GF-D8 (cell line): ENCODE data around the gene ARL6IP4.

Experiments
- DNase-seq: peaks from one replicate; lab custom pipeline; 2025; lab: John Stamatoyannopoulos, UW

ARL6IP4 gene

GRCh38 chr12:122958198-122958888 lies 22.1 kb upstream of the ARL6IP4 start:
- DNase-seq: no peak

DNA sequence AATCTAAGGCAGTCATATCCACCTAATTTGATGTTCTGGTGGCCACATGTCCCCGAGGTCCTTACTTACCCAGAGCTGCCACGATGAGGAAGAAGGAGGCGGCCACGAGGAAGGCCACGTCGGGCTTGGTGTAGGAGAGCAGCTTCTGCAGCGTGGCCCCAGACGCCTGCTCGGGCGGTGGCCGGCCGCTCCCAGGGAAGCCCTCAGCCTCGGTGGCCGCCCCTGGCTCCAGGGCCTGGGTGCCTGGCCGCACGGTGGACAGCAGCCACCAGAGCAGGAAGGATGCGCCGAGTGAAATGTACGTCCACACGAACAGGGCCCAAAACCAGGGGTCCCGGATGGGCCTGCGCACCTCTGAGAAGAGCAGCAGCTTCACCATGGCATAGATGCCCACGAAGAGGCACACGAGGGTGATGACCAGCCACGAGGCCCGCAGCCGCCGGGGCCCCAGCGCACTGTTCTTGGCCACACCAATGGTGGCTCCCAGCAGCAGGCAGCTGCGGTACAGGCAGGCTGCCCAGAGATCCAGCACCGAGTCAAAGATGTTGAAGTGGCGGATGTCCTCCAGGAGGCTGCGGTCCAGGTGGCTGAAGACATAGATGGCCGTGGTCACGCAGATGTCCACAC lies 20.8 kb upstream of the ARL6IP4 start:
- DNase-seq: no peak

GRCh38 chr12:122960193-122960569 lies 20.3 kb upstream of the ARL6IP4 start:
- DNase-seq: no peak

GRCh38 chr12:122961531-122962329 lies 18.8 kb upstream of the ARL6IP4 start:
- DNase-seq: no peak

- DNase-seq: no peak
Measured at GRCh38 chr12:122963941-122964265, 16.6 kb upstream of the ARL6IP4 start.

DNA sequence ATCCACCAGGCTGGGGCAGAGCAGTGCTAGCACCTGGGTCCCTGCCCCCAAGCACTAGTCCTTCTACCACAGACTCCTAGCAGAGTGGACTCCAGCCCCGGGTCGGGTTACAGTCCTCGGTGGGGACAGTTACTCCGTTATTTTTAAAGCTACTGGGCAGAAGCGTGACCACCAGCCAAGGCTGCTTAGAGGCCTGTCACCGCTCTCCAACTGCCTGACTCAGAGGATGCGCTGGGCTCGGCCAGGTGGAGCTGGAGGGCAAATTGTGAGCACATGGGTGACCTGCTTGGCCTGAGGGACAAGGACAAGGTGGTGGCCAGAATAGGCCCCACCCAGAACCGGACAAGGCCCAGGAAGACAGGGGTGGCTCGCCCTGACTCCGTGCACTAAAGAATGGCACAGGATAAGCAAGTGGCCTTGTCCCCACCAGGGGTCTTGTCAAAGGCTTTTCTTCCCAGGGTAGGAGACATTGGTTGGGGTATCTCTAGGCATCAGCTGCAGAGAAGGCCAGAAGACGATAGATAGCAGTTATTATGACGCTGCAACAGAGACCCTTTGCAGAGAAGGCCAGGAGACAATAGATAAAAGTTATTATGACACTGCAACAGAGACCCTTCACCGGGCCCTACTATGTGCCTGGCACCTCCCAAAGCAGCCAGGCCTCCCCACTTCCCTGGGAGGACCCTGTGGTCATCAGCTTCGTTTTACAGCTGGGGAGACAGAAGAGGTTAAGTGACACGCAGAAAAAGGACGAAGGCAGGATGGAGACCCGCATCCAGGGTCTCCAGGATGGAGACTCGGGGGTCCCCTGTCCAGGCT lies 15.8 kb upstream of the ARL6IP4 start:
- DNase-seq: no peak

GRCh38 chr12:122965321-122965751 lies 15.1 kb upstream of the ARL6IP4 start:
- DNase-seq: no peak

DNA sequence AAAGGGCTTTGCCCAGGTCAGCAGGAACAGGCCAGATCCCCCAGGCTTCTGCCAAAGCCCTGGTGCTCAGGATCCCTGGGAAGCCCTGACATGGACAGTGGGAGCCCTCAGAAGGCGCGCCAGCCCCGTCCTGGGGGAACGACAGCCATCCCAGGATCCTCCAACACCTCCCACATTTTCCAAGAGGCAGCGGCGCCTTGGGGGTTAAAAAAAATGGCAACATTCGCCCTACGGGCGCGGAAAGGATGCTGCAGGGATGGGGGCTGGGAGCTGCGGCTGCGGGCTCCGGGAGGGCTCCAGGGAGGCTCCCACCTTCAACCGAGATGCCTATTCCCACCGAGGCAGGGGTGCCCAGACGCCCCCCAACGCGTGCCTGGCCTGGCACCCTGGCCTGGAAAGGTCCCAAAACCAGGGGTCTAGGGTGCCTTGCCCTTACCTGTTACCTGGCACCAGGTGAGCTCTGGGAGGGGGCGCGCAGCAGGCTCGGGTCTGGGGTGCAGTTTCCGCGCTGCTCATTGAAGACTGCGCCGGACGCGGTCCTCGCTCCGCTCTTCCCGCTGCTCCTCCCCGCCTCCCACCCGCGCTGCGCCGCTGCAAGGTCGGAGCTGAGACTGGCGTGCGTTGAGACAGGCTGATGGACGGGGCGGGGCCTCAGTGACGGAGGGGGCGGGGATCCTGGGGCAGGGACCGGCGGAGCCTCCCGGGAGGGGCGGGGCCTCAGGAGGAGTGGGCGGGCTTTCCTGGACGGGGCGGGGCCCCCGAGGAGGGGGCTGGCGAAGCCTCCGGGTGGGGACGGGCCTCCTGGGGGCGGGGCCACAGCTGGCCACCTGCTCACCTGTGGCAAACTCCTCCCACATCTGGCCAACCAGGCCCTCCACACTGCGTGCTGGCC lies 14.4 kb upstream of the ARL6IP4 start, which contains the start of gene ABCB9:
Gene ABCB9, minus strand, starts transcription at position 613 of the 892 bp plus-strand sequence. CDS start 6,228 bp downstream, outside the sequence.
- peak; percentile 10 for DNase-seq

DNA sequence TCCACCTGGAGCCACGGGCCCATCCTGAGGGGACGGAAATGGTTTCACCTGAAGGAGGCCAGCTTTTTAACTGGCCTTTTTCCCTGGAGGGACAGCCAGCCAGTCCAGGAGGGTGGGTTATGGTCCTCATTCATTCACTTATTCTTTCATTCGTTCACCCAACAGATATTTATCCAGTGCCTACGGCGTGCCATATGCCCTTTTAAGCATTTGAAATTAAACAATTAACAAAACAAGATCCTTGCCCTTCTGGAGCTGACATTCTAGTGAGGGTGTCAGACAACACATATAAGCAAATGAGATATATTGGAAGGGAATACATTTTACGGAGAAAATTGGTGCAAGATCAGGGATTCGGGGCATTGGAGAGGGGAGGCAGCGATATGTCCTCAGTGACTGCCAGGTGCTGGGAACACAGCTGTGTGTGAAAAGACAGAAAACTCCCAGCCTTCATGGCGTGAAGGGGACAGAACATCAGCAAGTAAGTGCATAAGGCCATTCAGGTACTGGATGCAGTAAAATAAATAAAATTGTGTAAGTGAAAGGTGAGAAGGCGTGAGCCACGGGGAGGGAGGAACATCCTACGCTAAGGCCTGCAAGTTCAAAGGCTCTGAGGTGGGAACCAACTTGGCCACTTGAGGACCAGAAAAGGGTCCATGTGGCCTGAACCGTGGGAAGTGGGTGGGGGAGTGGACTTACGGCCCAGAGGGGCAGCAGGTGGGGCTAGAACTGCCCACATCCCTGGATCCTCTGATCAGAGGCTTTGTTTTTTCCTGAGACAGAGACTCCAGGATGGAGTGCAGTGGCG lies 13.5 kb upstream of the ARL6IP4 start:
- no peak for DNase-seq

- no peak for DNase-seq
Measured at GRCh38 chr12:122968104-122968503, 12.4 kb upstream of the ARL6IP4 start.

DNA sequence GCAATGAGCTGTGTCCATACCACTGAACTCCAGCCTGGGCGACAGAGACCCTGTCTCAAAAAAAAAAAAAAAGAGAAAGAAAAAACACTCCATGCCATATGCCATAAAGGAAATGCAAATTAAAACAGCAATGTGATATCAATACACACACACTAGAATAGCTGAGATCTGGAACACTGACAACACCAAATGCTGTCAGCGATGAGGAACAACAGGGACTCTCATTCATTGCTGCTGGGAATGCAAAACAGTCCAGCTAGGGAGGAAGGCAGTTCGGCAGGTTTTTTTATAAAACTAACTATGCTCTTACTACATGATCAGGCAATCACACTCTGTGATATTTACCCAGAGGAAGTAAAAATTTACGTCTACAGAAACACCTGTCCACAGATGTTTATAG lies 10.8 kb upstream of the ARL6IP4 start:
- DNase-seq: no peak

DNA sequence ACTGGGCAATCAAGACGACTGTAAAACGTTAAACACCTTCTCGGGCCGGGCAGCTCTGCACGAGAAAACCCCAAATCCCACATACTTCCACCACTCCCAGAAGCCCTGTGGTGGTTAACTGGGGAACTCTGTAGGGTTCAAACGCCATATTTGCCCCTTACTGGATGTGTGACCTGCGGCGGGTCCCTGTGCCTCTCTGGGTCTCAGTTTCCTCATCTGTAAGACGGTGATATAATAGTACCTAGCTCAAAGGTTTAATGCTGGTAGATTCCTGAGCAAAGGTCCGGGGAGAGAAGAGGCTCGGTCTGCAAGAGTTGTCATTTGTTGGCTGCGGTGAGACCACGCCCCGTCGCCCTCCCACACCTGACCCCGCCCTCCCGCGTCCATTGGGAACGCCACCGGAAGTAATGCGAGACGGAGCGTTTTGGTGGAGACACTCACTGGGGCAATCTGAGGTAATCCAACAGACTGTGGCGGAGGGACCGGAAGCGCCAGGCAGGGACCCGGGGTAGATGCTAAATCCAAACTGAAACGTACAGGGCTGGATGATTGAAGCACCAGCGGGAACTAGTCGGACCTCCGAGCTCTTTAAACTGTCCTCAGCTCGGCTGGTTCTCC lies 6.1 kb upstream of the ARL6IP4 start:
- DNase-seq: peak; percentile 93

GRCh38 chr12:122974892-122975789 lies 5.3 kb upstream of the ARL6IP4 start, which contains the start of gene OGFOD2:
Gene OGFOD2 (plus strand): TSS chr12:122975244. CDS start chr12:122975252, 8 bp downstream.
- DNase-seq: peak; percentile 78

- peak; percentile 22 for DNase-seq
Measured at GRCh38 chr12:122975790-122976647, 4.5 kb upstream of the ARL6IP4 start.

DNA sequence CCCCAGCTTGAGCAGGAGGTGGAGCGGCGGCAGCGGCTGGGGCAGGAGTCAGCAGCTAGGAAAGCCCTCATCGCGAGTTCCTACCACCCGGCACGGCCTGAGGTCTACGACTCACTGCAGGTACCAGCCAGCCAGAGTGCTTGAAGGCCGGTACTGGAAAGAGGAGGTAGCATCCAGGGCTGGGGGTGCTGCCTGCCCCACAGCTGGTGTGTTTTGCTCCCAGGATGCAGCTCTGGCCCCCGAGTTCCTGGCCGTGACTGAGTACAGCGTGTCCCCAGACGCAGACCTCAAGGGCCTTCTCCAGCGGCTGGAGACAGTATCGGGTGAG lies 3.9 kb upstream of the ARL6IP4 start:
- no peak for DNase-seq

GRCh38 chr12:122977153-122977552 lies 3.3 kb upstream of the ARL6IP4 start:
- DNase-seq: no peak

GRCh38 chr12:122977655-122978392 lies 2.7 kb upstream of the ARL6IP4 start:
- DNase-seq: no peak
